ENCODE results near the gene KIAA1586. TPM values are rescaled to one million over a fixed set of nuclear protein-coding genes. Genes with fewer than 3 reads are reported as not detected.

KIAA1586 gene
- total RNA-seq, 1 donor from 2014 or later: 116 TPM

DNA sequence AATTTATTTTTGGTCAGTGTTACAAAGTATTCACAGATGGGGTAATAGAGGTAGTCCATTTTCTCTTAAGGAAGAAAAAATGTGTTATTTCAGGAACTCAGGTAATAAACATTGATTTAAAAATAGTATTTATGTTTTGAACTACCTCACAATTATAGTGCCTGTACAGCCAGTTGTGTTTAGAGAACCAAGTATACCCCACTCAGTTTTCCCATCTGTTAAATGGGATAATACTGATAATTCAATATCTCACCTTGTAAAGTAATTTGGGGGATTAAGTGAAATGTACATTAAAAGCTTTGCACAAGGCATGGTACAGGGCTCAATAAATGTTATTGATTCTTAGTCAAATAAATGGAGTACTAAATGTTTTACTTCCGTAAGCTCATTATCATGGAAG, 48.2 kb downstream of the KIAA1586 start:
- DNase-seq (ENCODE audit: low spot score in 2 of 2): no peak
- FAIRE-seq: no peak

DNA sequence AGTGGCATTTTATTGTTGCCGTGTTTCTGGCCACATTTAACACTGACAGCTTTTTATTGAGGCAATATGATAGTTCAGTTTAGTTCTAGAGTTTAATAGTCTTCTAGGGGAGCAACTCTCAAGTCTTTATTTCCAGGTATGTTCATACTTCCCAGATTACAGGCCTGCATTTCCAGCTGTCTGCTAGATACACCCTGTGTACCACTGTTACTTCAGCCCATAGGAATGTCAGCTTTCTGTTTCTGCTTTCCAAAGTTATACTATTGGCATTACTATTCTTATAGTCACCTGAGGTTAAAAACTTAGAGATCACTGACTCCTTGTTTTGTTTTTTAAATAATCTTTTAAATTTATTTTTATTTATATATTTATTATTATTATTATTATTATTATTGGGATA, 51.1 kb downstream of the KIAA1586 start:
- DNase-seq (ENCODE audit: low spot score in 2 of 2): no peak
- FAIRE-seq: no peak

DNA sequence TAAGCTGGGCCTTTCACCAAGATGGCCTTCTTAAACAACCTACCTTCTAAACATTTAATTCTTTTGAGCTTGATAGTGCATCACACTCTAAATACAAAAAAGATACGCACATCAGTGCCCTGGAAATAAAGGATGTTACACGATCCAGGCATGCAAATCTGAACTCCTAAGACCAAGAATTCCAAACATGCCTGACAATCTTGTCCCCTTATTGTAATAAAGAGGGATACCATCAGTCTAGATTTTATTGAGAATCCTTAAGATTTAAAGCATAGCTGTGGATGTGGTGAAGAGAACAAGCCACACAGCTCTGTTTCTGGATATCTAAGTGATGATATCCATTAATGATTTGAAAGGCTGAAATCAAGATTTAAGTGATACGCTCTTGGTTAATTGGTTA, 56.5 kb downstream of the KIAA1586 start:
- no peak for DNase-seq (ENCODE audit: low spot score in 2 of 2)

DNA sequence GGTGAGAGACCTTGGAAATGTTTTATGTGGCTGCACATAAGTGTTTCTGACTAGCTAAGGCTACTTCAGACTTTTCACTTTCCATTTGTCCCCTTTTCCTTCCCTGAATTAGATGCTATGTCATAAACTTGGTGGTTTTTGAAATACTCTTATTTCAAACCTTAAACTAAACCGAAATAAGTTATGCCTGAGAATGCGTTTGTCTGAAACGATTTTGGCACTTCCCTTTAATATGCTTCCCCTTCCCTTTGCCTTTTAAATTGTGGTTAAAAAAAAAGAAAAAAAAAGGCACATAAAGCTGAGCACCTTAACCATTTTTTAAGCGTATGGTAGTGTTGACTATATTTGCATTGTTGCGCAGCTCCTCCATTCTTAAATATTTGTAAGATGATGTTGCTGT, 57.8 kb downstream of the KIAA1586 start:
- no peak for DNase-seq (ENCODE audit: low spot score in 2 of 2)
- FAIRE-seq: no peak

More for the DNA sequence above, 56.5 kb downstream of the KIAA1586 start:
- FAIRE-seq: no peak

Small RNA genes within 50 kb of the gene (small RNA-seq; reads per million reads assigned to genes)
- not detected for gene FTH1P15

Other genes with a start within 250 kb of the KIAA1586 start
- 22.8 TPM for gene BEND6, start 91.6 kb upstream of the KIAA1586 start, total RNA-seq
- gene ZNF451, start 43.5 kb downstream of the KIAA1586 start, total RNA-seq: 156 TPM
- gene BAG2, start 125.6 kb downstream of the KIAA1586 start, total RNA-seq: 1.6 TPM
- gene RAB23, start 175.6 kb downstream of the KIAA1586 start, total RNA-seq: 34.2 TPM

All from frontal cortex (tissue), 4 donors.